ENCODE results near the gene DLGAP1.
"Not testable (repeated sequence)": the region's sequence is repeated elsewhere in the genome, so short reads cannot be mapped to it uniquely, and the experiment has no call there.

DLGAP1 gene

DNA sequence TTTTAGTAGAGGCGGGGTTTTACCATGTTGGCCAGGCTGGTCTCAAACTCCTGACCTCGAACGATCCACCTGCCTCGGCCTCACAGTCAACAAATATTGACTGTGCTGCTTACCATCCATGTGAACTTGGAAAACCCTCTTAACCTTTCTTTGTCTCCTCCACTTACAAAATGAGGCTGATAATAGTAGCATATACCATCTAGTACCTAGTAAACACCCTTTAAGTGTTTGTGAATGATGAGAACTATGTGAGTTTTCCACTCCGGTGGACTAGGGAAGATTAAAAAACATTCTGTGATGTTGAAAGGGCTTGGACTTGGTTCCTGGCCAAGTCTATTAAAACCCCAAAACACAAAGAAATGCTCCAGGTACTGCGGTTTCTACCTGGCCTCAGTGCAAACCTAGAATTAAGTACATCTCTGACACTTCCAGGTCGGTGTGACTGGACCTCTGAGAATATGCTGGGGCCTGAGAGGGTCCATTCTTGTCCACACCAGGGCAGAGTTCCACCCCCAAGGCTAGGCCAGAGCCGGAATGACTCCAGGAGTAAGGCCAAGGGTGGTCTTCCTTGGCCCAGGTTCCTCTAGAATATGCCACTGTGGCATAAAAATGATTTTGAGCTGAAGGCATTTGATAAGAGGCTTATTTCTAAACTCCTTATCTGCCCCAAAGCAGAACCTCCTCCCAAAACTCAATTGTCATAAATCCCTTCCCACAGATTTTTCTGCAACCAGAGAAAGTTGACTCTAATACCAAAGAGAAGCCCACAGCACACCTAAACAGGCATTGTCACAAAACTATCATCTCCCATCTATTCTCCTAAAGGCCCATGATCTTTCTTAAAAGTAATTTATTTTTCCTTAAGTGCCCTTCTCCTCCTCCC lies 787.6 kb downstream of the DLGAP1 start:
- DNase-seq = no peak

DNA sequence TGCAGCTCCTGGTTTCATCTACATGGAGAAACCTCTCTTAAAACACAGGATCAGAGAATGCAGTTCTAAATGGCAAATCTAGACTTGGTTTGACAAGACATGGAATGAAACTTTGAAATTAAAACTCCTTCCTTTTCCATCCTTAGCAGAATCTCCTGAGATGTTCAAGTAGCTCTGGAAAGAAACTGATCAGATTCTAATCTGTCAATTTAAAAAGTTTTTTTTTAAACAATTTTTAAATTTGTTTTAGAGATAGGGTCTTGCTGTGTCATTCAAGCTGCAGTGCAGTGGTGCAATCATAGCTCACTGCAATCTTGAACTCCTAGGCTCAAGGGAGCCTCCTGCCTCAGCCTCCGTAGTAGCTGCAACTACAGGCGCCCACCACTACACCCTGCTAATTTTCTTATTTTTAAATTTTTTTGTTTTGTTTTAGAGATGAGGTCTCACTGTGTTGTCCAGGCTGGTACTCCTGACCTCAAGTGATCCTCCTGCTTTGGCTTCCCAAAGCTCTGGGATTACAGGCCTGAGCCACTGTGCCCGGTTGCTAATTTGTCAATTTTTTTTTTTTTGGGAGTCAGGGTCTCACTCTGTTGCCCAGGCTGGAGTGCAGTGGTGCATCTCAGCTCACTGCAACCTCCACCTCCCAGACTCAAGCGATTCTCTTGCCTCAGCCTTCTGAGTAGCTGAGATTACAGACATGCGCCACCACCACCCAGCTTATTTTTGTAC lies 788.4 kb downstream of the DLGAP1 start:
- no peak for DNase-seq

- DNase-seq = peak; percentile 63
Observed at GRCh38 chr18:3665780-3666525, 789.2 kb downstream of the DLGAP1 start.

- DNase-seq = no peak
Observed at GRCh38 chr18:3665204-3665603, 789.9 kb downstream of the DLGAP1 start.

- DNase-seq = no peak
Observed at GRCh38 chr18:3664563-3665178, 790.4 kb downstream of the DLGAP1 start.

DNA sequence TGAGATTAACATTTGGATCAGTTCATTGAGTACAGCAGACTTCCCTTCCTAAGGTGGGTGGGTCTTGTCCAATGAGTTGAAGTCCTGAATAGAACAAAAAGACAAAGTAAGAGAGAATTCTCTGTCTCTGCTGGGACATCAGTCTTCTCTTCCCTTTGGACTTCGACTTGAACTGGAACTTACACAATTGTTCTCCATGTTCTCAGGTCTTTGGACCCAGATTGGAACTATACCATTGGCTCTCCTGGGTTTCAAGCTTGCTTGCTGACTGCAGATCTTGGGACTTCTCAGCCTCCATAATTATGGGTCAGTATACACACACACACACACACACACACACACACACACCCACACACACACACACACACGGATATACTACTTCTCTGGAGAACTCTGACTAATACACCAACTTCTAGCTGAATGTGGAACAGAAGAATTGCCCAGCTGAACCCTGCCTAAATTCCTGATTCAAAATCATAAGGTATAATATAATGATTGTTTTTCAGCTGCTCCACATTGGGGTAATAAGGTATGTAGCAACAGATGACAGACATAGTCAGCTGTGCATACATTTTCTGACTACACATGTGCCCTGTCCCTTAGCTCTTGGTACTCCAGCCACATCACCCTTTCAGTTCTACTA lies 791.1 kb downstream of the DLGAP1 start:
- DNase-seq = no peak

- no peak for DNase-seq
Observed at GRCh38 chr18:3661989-3662388, 793.1 kb downstream of the DLGAP1 start.

- no peak for DNase-seq
Observed at GRCh38 chr18:3660739-3661515, 794.2 kb downstream of the DLGAP1 start.

DNA sequence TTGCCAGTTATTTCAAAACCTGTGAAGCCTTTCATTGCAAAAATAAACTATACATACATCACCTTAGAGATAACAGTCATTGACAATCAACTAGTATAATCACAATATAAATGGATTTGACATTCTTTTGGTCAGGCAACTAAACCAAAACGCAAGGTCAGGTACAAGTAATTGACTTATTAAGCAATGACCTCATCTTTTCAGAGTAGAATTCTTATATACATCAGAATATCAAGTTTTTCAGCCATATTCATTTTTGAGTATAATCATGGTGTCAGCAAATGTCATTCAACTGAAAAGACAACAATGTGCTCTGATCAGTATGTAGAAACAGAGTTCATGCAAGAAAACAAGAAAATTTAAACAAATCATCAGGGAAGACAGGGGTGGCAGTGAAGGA lies 796.6 kb downstream of the DLGAP1 start:
- DNase-seq = no peak

GRCh38 chr18:3655254-3656050 lies 799.7 kb downstream of the DLGAP1 start:
- DNase-seq = no peak

- DNase-seq = no peak
Observed at GRCh38 chr18:3654442-3655253, 800.5 kb downstream of the DLGAP1 start.

DNA sequence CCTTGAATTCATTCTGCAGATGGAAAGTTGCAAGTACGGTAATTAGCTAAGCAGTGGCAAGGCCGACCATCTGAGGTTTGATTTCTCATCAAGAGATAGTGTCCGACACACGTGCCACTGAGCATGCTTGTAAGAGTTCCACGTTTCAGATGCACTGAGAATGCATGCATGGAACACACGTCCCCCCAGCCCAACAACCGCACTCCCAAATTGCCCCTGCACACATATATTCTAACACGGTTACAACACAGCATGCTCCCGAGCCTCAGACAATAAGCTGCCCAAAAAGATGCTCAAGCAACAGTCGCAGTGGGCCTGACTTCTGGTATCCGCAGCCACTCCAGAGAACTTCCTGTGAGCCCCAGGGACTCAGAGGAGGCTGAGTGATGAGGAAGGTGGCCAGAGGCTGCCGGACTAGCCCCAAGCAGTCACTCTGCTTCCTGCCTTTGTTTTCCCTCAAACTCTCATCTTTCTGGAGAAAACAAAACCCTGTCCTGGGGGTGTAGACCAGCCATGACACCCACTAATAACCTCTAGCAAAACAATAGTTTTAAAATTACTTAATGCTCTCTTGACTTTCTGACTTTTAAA lies 801.2 kb downstream of the DLGAP1 start:
- DNase-seq = no peak

GRCh38 chr18:3653263-3653850 lies 801.8 kb downstream of the DLGAP1 start:
- no peak for DNase-seq

DNA sequence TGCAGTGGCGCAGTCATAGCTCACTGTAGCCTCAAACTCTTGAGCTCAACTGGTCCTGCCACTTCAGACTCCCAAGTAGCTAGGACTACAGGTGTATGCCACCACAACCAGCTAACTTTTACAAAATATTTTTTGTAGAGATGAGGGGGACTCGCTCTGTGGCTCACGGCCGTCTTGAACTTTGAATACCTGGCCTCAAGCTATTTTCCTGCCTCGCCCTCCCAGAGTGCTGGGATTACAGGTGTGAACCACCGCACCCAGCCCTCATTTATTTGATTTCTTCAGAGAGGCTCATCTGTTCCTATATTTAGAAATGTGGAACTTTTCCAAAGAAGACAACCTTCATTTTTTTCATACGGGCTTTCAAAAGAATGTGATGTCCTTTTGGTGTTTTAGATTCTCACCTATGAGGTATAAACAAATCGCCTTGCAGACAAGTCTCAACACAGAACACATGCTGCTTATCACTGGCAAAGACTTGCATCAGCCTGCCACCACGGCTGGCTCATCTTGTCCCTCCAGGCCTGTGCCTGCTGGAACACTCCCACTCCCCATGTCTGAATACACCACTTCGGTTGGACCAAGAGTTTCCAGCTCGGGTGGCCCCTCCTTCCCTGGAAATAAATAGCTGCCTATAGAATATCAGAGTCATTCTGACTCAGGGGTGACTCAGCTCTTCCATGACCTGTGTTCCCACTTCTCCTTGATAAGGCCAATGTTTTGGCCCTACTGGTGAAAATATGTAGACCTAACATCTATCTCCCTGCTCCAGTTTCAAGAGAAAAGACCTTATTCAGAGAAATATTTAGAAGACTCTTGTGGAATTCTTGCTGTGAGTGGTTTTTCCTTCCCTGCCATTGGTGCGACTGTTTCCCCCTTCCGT lies 802.5 kb downstream of the DLGAP1 start:
- DNase-seq = no peak

DNA sequence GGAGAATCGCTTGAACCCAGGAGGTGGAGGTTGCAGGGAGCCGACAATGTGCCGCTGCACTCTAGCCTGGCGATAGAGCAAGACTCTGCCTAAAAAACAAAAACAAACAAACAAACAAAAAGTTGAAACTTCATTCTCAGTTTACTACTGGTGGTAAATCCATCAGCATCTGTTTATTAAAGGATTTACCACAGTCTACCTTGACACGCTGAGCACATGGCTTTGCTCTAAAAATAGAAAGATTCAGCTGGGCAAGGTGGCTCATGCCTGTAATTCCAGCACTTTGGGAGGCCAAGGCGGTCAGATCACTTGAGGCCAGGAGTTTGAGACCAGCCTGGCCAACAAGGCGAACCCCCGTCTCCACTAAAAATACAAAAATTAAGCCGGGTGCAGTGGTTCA lies 803.8 kb downstream of the DLGAP1 start:
- no peak for DNase-seq

- DNase-seq = not testable (repeated sequence)
Observed at GRCh38 chr18:3650521-3651042, 804.5 kb downstream of the DLGAP1 start.

DNA sequence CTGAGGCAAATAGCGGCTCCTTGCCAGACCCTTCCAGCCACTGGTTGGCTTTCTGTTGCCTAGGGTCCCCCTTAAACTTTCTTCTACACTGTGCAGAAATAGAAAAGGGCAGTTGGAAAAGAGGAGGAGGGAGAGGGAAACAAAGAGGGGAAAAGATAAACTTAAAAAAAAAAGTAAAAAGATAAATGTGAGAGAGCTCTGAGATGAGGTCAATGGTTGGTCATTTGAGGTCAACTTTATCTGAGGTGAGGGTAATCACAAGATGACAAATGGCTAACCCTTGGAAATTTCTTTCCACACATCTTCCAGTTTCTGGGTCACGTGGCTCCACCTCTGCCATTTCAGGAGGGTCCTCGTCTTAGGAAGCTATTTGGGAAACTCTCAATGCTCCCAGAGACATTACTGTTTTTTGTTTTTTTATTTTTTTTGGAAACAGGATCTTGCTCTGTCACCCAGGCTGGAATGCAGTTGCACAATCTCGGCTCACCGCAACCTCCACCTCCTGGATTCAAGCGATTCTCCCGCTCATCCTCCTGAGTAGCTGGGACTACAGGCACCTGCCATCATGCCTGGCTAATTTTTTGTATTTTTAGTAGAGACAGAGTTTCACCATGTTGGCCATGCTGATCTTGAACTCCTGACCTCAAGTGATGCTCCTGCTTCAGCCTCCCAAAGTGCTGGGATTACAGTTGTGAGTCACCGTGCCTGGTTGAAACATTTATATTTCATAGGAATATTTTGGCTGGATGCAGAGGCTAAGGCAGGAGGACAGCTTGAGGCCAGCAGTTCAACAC lies 805.3 kb downstream of the DLGAP1 start:
- DNase-seq = no peak

Data from effector CD4-positive, alpha-beta T cell (primary cell).